Measurements from ENCODE around the gene KIF11.

Gene KIF11

DNA sequence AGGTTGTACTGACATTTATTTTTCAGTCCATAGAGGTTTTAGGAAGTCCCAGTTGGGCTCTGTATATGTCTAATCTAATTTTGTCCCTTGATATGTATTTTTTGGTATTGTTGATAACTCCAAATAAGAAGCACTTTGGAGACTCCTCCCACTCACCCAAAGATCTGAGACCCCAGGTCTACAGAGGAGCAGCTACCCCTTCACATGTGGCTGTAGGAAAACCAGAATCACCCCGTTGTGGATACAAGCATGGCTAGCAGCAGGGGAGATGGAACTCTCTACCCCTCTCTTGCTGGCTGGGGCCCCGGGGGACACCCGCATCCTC is 106.2 kb downstream of the KIF11 start:
- peak overlapping the region; percentile 58 for H3K27ac ChIP-seq
- TF ChIP-seq, protein P1, sequence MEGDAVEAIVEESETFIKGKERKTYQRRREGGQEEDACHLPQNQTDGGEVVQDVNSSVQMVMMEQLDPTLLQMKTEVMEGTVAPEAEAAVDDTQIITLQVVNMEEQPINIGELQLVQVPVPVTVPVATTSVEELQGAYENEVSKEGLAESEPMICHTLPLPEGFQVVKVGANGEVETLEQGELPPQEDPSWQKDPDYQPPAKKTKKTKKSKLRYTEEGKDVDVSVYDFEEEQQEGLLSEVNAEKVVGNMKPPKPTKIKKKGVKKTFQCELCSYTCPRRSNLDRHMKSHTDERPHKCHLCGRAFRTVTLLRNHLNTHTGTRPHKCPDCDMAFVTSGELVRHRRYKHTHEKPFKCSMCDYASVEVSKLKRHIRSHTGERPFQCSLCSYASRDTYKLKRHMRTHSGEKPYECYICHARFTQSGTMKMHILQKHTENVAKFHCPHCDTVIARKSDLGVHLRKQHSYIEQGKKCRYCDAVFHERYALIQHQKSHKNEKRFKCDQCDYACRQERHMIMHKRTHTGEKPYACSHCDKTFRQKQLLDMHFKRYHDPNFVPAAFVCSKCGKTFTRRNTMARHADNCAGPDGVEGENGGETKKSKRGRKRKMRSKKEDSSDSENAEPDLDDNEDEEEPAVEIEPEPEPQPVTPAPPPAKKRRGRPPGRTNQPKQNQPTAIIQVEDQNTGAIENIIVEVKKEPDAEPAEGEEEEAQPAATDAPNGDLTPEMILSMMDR (conservative IDR thresholded peaks at IDR 0.05), result no peak

DNA sequence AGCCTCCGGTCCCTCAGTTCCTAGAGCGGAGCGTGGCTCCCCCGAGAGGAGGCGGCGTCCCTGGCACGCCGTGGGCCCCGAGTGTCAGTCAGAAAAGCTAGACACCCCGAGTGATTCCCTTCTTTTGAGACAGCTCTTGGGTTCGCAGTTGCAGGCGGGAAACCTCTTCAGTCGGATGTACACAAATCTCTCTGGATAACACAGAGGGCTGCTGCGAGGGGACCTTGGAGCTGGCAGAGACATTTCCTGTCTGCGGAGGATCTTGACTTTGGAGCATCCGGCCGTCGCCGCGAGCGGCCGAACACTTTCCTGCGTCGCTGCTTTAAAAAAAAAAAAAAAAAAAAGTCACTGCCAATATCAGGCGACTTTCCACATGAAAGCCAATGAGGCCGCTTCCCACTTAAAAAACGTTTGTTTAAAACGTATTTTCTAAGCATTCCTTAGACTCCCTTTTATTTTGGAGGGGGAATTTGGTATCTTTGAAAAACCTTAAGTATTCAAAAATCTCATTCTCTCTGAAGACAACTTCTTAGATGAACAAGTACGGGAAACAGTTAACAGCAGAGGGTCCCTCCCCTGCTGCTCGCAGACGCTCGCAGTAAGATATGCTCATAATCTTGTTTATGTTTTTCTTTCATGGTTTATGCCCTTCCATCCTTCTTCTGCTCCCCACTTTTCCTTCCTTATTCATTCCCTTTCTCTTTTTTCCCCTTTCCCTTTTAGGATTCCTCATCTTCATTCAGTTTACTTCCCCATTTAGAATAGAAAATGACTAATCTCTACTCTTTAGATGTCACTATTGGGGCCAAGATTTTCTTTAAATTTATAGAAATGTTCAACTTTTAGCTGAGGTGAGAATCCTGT is 106.8 kb downstream of the KIF11 start:
- TF ChIP-seq, protein P1 (conservative IDR thresholded peaks at IDR 0.05), result no peak
- peak overlapping the region; percentile 58 for H3K27ac ChIP-seq

DNA sequence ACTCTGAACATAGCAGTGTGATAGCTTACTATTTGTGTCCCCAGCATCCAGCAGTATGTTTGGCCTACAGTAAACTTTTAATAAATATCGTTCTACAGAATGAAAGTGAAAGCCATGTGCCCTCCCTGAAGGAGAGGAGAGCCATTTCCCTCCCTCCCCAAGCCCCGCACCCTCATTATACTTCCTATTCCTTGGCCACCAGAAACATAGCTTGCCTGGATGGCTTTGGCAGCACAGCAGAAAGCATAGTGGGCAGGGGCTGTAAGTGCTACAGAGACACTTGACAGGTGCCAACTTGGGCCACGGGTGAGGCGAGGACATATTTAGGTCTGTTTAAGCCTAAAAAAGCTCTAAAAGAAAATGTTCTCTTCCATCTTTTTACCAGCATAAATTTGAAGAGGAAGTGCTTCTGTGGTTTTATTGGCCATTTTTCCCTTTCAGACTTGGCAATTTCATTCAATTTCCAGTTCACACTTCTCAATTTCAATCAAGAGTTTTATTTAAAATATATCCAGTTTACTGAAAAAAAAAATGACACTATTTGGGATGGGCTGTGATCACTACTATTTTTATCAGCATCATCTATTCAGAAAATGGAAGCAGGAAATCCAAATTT is 109.5 kb downstream of the KIF11 start:
- no peak overlapping the region for H3K27ac ChIP-seq
- TF ChIP-seq, protein P1 (conservative IDR thresholded peaks at IDR 0.05), result no peak
